NCI-H82 (cell line): ENCODE results near the gene LIPC.

Experiments
- DNase-seq: peaks from one replicate; lab custom pipeline; 2025; lab: John Stamatoyannopoulos, UW

Gene LIPC

GRCh38 chr15:58458076-58458475 lies 26.3 kb downstream of the LIPC start:
- DNase-seq, result peak; percentile 18

DNA sequence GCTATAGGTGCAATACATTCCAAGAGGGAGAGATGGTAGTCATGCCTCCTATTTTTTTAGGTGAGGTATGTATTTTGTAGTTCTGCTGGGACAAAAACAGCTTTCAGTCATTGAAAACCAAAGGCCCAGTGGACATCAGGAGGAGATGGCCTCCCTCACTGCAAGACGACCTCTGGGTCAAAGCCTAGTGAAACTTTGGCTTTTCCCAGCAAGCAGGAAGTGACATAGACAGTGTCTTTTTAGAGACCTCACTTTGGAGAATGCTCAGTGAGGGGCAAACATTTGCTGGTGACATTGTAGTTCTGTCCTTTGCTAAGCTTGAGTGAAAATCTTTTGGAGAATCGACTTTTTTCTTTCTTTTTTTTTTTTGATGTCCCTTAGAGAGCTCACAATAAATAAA lies 27.3 kb downstream of the LIPC start:
- DNase-seq, result no peak

- DNase-seq, result no peak
Measured at GRCh38 chr15:58459560-58459959, 27.8 kb downstream of the LIPC start.

- DNase-seq, result no peak
Measured at GRCh38 chr15:58460116-58460790, 28.5 kb downstream of the LIPC start.

GRCh38 chr15:58460872-58461271 lies 29.1 kb downstream of the LIPC start:
- DNase-seq, result no peak

- peak; percentile 21 for DNase-seq
Measured at GRCh38 chr15:58462547-58462946, 30.8 kb downstream of the LIPC start.

GRCh38 chr15:58462973-58463663 lies 31.3 kb downstream of the LIPC start:
- DNase-seq, result no peak

DNA sequence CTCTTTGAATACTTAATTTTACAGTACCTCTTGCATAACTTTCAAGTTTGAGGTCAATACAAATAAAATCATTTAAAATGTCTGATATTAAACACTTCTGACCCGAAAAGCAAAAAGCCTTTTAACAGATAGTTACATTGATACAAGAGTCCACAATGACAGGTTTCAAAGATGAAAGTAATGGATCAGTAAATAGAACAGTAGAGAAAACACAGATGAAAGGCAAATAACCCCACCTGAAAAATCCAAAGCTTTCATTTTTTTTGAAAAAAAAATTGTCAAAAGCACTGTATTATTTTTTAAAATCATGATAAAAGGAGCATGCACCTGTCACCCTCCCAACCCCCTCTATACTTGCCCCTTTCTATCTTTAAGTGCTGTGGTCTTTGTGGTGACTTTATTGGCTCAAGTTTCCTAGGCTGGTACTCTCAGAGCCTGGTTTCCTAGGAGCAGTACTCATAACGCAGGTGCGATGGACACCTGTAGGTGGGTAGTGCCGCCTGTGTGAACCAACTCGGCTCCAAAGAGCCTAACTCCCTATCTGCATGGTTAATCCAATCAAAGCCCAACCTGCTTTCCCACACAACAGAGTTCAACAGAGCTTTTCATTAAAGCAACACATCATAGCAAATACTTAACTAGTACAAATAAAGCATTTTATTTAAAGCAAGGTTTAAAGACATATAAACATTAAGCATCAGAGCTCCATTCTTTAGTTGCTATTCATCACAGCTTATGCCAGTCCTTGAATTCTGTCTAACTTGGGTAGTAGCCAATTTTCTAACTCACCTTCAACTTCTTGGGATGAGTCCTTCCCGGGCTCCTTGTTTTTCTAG lies 32.2 kb downstream of the LIPC start:
- no peak for DNase-seq

DNA sequence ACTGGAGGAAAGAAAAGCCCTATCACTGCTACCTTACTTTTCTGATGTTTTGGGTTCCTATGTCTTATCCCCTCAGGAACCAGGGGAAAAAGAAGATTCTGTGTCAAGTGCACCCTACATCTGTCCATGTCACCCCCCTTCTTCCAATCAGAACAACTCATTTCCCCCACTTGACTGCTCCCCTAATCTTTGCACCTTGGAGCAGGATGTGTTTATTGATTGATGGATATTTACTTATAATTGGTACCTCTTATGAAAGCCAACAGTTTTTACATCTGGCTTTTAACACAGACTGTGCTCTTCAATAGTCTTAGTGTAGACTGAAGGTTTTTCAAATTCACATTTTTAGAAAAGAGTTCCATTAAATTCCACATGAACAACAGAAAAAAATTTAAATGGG lies 33.3 kb downstream of the LIPC start:
- no peak for DNase-seq

DNA sequence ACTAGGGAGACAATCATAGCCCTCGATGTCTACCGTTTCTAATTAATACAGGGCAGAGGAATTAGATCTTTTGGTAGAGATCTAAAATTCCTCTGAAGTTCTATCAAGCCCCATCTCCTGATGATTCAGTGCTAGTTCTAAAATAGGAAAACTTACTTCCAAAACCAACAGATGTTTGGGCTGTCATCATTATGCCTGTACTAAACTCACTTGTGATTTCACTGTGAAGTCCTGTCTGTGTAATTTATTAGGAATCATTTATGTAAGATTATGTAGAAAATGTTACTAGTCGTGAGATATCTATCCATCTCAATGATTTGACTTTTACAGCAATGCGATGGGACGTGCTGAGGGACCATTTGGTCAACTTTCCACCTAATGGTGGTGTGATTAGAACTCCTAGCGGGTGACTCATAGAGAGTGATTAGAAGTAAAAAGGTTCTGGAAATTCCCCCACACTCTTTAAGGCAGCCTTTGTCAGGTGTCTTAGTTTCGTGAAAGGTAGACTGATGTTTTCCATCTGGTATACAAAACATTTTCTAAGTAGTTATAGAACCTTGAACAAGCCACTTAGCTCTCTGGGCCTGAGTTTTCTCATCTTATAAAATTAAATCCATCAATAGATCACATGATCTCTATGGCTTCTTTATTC lies 34.2 kb downstream of the LIPC start:
- no peak for DNase-seq

GRCh38 chr15:58466566-58466965 lies 34.8 kb downstream of the LIPC start:
- DNase-seq, result no peak

- no peak for DNase-seq
Measured at GRCh38 chr15:58467121-58467721, 35.4 kb downstream of the LIPC start.

DNA sequence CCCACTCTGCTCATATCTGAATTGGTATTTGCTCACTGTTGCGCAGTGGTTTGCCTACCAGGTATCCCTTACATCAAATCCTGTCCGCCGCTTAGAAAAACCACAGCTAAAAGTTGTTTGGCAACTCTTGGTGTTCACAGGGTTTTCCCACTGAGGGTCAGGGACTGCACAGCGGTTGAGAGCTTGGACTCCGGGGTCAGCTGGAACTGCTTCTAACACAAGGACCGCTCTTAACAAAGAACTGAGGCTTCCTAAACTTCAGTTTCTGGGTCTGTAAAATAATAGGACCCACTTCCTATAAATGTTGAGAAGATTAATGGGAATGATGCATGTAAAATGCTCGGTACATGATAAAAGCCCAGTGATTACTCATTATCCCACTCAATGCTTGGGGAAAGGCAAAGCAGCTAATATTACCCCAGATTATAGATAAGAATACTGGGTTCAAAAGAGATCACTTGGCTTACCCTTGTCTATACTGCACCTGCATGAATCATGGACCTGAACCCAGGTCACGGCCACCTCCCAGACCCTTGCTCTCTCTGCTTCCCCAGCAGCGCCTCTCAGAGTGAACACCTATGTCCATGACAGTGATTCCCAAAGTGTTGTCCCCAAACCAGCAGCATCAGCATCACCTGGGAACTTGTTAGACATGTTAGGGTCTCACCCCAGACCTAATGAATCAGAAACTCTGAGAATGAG lies 36.1 kb downstream of the LIPC start:
- no peak for DNase-seq

DNA sequence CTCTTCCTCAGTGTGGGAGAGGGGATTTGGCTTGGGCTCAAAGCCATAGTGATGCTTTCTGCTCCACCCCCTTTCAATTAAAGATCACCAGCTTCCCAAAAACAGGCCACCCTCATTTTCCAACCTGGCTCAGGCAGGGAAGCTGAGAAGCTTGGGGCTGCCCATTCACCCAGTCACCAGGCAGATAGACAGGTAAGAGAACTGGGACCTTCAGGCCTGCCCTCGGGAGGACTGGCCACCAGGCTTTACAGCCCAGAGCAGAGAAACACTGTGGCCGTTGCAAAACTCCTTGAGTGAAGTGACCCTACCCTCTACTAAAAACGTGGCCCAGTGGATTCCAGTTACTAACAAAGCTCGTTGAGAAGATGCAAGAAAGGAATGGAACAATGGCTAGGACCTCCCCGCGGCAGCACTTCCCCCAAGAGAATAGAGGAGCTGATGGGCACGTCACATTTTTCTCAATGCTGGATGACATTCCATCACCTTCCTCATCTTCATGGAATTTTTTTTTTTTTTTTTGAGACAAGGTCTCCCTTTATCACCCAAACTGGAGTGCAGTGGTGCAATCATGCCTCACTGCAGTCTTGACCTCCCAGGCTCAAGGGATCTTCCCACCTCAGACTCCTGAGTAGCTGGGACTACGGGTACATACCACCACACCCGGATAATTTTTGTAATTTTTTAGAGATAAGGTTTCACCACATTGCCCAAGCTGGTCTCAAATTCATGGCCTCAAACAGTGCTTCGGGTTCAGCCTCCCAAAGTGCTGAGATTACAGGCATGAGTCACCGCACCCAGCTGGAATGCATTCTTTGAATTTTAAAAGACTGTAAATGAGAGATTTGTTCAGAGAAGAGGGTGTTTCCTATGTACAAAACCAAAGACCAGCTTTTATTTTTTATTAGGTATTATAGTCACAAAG lies 37.9 kb downstream of the LIPC start:
- DNase-seq, result no peak

DNA sequence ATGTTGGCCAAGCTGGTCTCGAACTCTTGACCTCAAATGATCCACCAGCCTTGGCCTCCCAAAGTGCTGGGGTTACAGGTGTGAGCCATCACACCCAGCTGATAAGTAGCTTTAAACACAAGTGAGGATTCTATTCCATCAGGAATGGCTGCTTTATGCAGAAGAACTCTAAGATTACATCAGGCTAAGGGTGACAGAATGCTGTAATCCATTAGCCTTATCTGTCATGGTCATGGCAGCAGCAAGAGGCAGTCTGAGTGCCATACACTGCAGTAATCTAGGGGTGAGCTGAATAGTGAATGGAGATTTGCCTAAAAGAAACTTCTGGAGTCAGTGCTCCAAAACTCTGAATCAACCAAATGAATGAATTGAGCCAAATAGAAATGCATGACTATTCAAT lies 39.6 kb downstream of the LIPC start:
- DNase-seq, result peak; percentile 29

GRCh38 chr15:58472221-58472620 lies 40.4 kb downstream of the LIPC start:
- DNase-seq, result no peak

- no peak for DNase-seq
Measured at GRCh38 chr15:58472821-58473581, 41.2 kb downstream of the LIPC start.

- no peak for DNase-seq
Measured at GRCh38 chr15:58473724-58474123, 41.9 kb downstream of the LIPC start.

GRCh38 chr15:58474741-58475323 lies 43.0 kb downstream of the LIPC start:
- DNase-seq, result no peak
